Activated T-cell treated with anti-CD3 and anti-CD28 coated beads, Interleukin-2, amount 50 U/mL, for 1 hour (primary cell): Measurements from ENCODE around the gene IQCH.

Experiments used
- DNase-seq: peaks from one replicate; pipeline ENCODE4 v3.0.0-alpha.2; 2020

Gene IQCH

GRCh38 chr15:67303490-67304363, 49.1 kb downstream of the IQCH start:
- no peak for DNase-seq

GRCh38 chr15:67304778-67305177, 50.2 kb downstream of the IQCH start:
- DNase-seq = no peak

GRCh38 chr15:67305506-67305905, 50.9 kb downstream of the IQCH start:
- DNase-seq = no peak

GRCh38 chr15:67307156-67307555, 52.6 kb downstream of the IQCH start:
- DNase-seq = no peak

- DNase-seq = no peak
Measured at GRCh38 chr15:67307889-67308597, 53.5 kb downstream of the IQCH start.

GRCh38 chr15:67311731-67312130, 57.1 kb downstream of the IQCH start:
- DNase-seq = no peak

- no peak for DNase-seq
Measured at GRCh38 chr15:67319961-67320360, 65.4 kb downstream of the IQCH start.

GRCh38 chr15:67321352-67321751, 66.8 kb downstream of the IQCH start:
- DNase-seq = no peak

- no peak for DNase-seq
Measured at GRCh38 chr15:67322481-67322880, 67.9 kb downstream of the IQCH start.

GRCh38 chr15:67327312-67327711, 72.7 kb downstream of the IQCH start:
- DNase-seq = no peak

- no peak for DNase-seq
Measured at GRCh38 chr15:67327737-67328136, 73.2 kb downstream of the IQCH start.

- no peak for DNase-seq
Measured at GRCh38 chr15:67329984-67330733, 75.6 kb downstream of the IQCH start.

GRCh38 chr15:67331676-67332075, 77.1 kb downstream of the IQCH start:
- no peak for DNase-seq

- DNase-seq = no peak
Measured at GRCh38 chr15:67335026-67335425, 80.4 kb downstream of the IQCH start.

GRCh38 chr15:67335534-67336222, 81.1 kb downstream of the IQCH start:
- no peak for DNase-seq

GRCh38 chr15:67340630-67341029, 86.0 kb downstream of the IQCH start:
- DNase-seq = no peak

GRCh38 chr15:67341539-67341938, 87.0 kb downstream of the IQCH start:
- no peak for DNase-seq

- DNase-seq = no peak
Measured at GRCh38 chr15:67343206-67343605, 88.6 kb downstream of the IQCH start.

- no peak for DNase-seq
Measured at GRCh38 chr15:67349634-67350033, 95.0 kb downstream of the IQCH start.

- no peak for DNase-seq
Measured at GRCh38 chr15:67350042-67350441, 95.5 kb downstream of the IQCH start.

GRCh38 chr15:67358391-67358790, 103.8 kb downstream of the IQCH start:
- no peak for DNase-seq

- no peak for DNase-seq
Measured at GRCh38 chr15:67358812-67359211, 104.2 kb downstream of the IQCH start.
